Adipocyte (in vitro differentiated cells): Measurements from ENCODE around the gene MECR.
"Not testable (repeated sequence)": the region's sequence is repeated elsewhere in the genome, so short reads cannot be mapped to it uniquely, and the experiment has no call there.

Experiments
- DNase-seq: peaks from one replicate; pipeline ENCODE4 v3.0.0-alpha.2; 2015; ENCODE audit warnings: low read depth
- H3K27me3 ChIP-seq: replicated peaks from 2 replicates; pipeline ENCODE4 v1.7.0; 2013; ENCODE audit warnings: mild to moderate bottlenecking, low read length, moderate library complexity; ENCODE audit not compliant: control insufficient read depth, insufficient read depth
- H3K36me3 ChIP-seq: 2 replicates; pipeline ENCODE4 v1.7.0; 2013; ENCODE audit warnings: low read length, mild to moderate bottlenecking, moderate library complexity; ENCODE audit not compliant: control insufficient read depth, insufficient read depth, severe bottlenecking
- H3K4me1 ChIP-seq: 2 replicates; pipeline ENCODE4 v1.7.0; 2013; ENCODE audit warnings: mild to moderate bottlenecking, low read length, moderate library complexity; ENCODE audit not compliant: control insufficient read depth, insufficient read depth
- H3K4me3 ChIP-seq: 2 replicates; pipeline ENCODE4 v1.7.0; 2013; ENCODE audit warnings: mild to moderate bottlenecking, low read length, moderate library complexity
- H3K9ac ChIP-seq: 2 replicates; pipeline ENCODE4 v1.7.0; 2013; ENCODE audit warnings: mild to moderate bottlenecking, low read length, moderate library complexity
- H3K9me3 ChIP-seq: 2 replicates; pipeline ENCODE4 v1.7.0; 2013; ENCODE audit warnings: mild to moderate bottlenecking, low read length, moderate library complexity; ENCODE audit not compliant: control insufficient read depth

MECR gene

GRCh38 chr1:29162476-29163138, 68.1 kb downstream of the MECR start:
- no peaks in the 10 kb centered on the region for H3K27me3 ChIP-seq
- no peak for DNase-seq

GRCh38 chr1:29162025-29162424, 68.7 kb downstream of the MECR start:
- Histone ChIP-seq H3K27me3 (no peaks in the 10 kb centered on the region), H3K9ac (no peak overlapping the region), H3K4me3 (no peak overlapping the region), H3K36me3 (peaks cover 92% of the 10 kb centered on the region), H3K9me3 (no peaks in the 10 kb centered on the region), H3K4me1 (peaks cover 29% of the 10 kb centered on the region)
- DNase-seq, result no peak

More at GRCh38 chr1:29162476-29163138, 68.1 kb downstream of the MECR start:
- peaks cover 91% of the 10 kb centered on the region for H3K36me3 ChIP-seq
- peaks cover 29% of the 10 kb centered on the region for H3K4me1 ChIP-seq
- no peaks in the 10 kb centered on the region for H3K9me3 ChIP-seq
- no peak overlapping the region for H3K4me3 ChIP-seq
- no peak overlapping the region for H3K9ac ChIP-seq

- H3K9ac ChIP-seq, result no peak overlapping the region
- peaks cover 92% of the 10 kb centered on the region for H3K36me3 ChIP-seq
- peaks cover 13% of the 10 kb centered on the region for H3K4me1 ChIP-seq
- DNase-seq, result no peak
- H3K27me3 ChIP-seq, result no peaks in the 10 kb centered on the region
- no peak overlapping the region for H3K4me3 ChIP-seq
- no peaks in the 10 kb centered on the region for H3K9me3 ChIP-seq
These were observed 71.0 kb downstream of the MECR start for GRCh38 chr1:29159773-29160172.

- Histone ChIP-seq H3K9ac (no peak overlapping the region), H3K27me3 (no peaks in the 10 kb centered on the region), H3K36me3 (peaks cover 96% of the 10 kb centered on the region), H3K4me1 (peaks cover 4% of the 10 kb centered on the region), H3K9me3 (no peaks in the 10 kb centered on the region), H3K4me3 (no peak overlapping the region)
- DNase-seq, result no peak
These were observed 73.5 kb downstream of the MECR start for GRCh38 chr1:29157269-29157601.

GRCh38 chr1:29156543-29157268, 74.0 kb downstream of the MECR start:
- Histone ChIP-seq H3K9ac (no peak overlapping the region), H3K4me3 (no peak overlapping the region), H3K9me3 (no peaks in the 10 kb centered on the region), H3K27me3 (no peaks in the 10 kb centered on the region), H3K36me3 (peaks cover 96% of the 10 kb centered on the region), H3K4me1 (no peaks in the 10 kb centered on the region)
- no peak for DNase-seq

GRCh38 chr1:29152046-29152805, 78.5 kb downstream of the MECR start:
- Histone ChIP-seq H3K36me3 (peaks cover 98% of the 10 kb centered on the region), H3K4me1 (peaks cover 8% of the 10 kb centered on the region), H3K27me3 (no peaks in the 10 kb centered on the region), H3K9me3 (no peaks in the 10 kb centered on the region), H3K9ac (no peak overlapping the region), H3K4me3 (no peak overlapping the region)
- DNase-seq, result no peak

GRCh38 chr1:29150346-29150745, 80.4 kb downstream of the MECR start:
- Histone ChIP-seq H3K4me1 (peaks cover 27% of the 10 kb centered on the region), H3K36me3 (peaks cover 86% of the 10 kb centered on the region)
- not testable (repeated sequence) for H3K27me3 ChIP-seq, DNase-seq, H3K9me3 ChIP-seq, H3K4me3 ChIP-seq, H3K9ac ChIP-seq

GRCh38 chr1:29148656-29149491, 81.9 kb downstream of the MECR start:
- H3K9ac ChIP-seq, result no peak overlapping the region
- H3K4me3 ChIP-seq, result no peak overlapping the region
- DNase-seq, result no peak
- no peaks in the 10 kb centered on the region for H3K27me3 ChIP-seq
- H3K36me3 ChIP-seq, result peaks cover 72% of the 10 kb centered on the region
- no peaks in the 10 kb centered on the region for H3K9me3 ChIP-seq
- peaks cover 30% of the 10 kb centered on the region for H3K4me1 ChIP-seq

GRCh38 chr1:29145739-29146437, 84.8 kb downstream of the MECR start:
- Histone ChIP-seq H3K9ac (peak overlapping the region; percentile 21), H3K27me3 (no peaks in the 10 kb centered on the region), H3K9me3 (no peaks in the 10 kb centered on the region), H3K4me3 (peak overlapping the region; percentile 25), H3K36me3 (peaks cover 55% of the 10 kb centered on the region), H3K4me1 (peaks cover 30% of the 10 kb centered on the region)
- DNase-seq, result peak; percentile 76

- DNase-seq, result no peak
- H3K4me3 ChIP-seq, result no peak overlapping the region
- no peak overlapping the region for H3K9ac ChIP-seq
- H3K4me1 ChIP-seq, result peaks cover 30% of the 10 kb centered on the region
- H3K36me3 ChIP-seq, result peaks cover 40% of the 10 kb centered on the region
- no peaks in the 10 kb centered on the region for H3K9me3 ChIP-seq
- H3K27me3 ChIP-seq, result no peaks in the 10 kb centered on the region
These were observed 86.6 kb downstream of the MECR start for GRCh38 chr1:29144178-29144577.
